B cell (primary cell): ENCODE data around the gene FTO. TPM values are rescaled to one million over a fixed set of nuclear protein-coding genes. Genes with fewer than 3 reads are reported as not detected.

ENCODE experiments used
- ATAC-seq: fragments of 200-7000 bp; cut with Tn5 transposase; one replicate; pipeline ENCODE4 v1.10.0; 2021; ENCODE audit warnings: low read depth, mild to moderate bottlenecking, moderate number of reproducible peaks, moderate library complexity
- CTCF ChIA-PET: fragments of 350-600 bp; sonication (Branson Sonifier 250); formaldehyde crosslinking; loops from one replicate; lab custom pipeline; 2021; ENCODE audit warnings: antibody characterized with exemption, inconsistent platforms; lab: Charles Lee
- POLR2A ChIA-PET: fragments of 350-600 bp; sonication (Branson Sonifier 250); formaldehyde crosslinking; loops from one replicate; lab custom pipeline; 2021; ENCODE audit warnings: antibody characterized with exemption; lab: Charles Lee
- DNase-seq: peaks from one replicate; pipeline ENCODE4 v3.0.0; 2013
- H2AFZ ChIP-seq: 2 replicates; pipeline ENCODE4 v1.6.1; 2012; ENCODE audit warnings: mild to moderate bottlenecking, low read depth, low read length; ENCODE audit not compliant: insufficient read depth, poor library complexity, severe bottlenecking
- H3K27ac ChIP-seq, 2 donors: 1 replicate in 1 of 2; 2 replicates in 1 of 2; pipeline ENCODE4 v1.5.1; 2012 to 2013; ENCODE audit warnings: low read length in 2 of 2, mild to moderate bottlenecking in 2 of 2, moderate library complexity in 1 of 2
- H3K27me3 ChIP-seq, 4 experiments: fragments of 200-600 bp in 1 of 4; sonication (generic) in 1 of 4; replicated peaks in 1 of 4; 1 replicate in 2 of 4; 2 replicates in 2 of 4; pipeline versions ENCODE4 v1.6.1 to v1.7.0; 2013 to 2016; ENCODE audit warnings: low read length in 3 of 4, mild to moderate bottlenecking in 2 of 4, mixed read lengths in 1 of 4, moderate library complexity in 1 of 4; ENCODE audit not compliant: insufficient read depth in 4 of 4, control insufficient read depth in 3 of 4; ENCODE audit errors: control extremely low read depth in 1 of 4
- H3K36me3 ChIP-seq, 2 experiments: replicated peaks in 1 of 2; 1 replicate in 1 of 2; 2 replicates in 1 of 2; pipeline versions ENCODE4 v1.6.1 to v1.7.1; 2013; ENCODE audit warnings: low read length in 1 of 2; ENCODE audit not compliant: insufficient read depth in 2 of 2, control insufficient read depth in 1 of 2; ENCODE audit errors: control extremely low read depth in 1 of 2, extremely low read depth in 1 of 2
- H3K4me1 ChIP-seq, 2 donors: fragments of 200-600 bp in 1 of 2; sonication (generic) in 1 of 2; 1 replicate in 1 of 2; 2 replicates in 1 of 2; pipeline versions ENCODE4 v1.5.1 to v1.6.1; 2013 to 2017; ENCODE audit warnings: low read length in 2 of 2; ENCODE audit not compliant: control insufficient read depth in 2 of 2, insufficient read depth in 2 of 2
- H3K4me2 ChIP-seq: replicated peaks from 2 replicates; pipeline ENCODE3; 2012; ENCODE audit warnings: mild to moderate bottlenecking, low read depth, low read length; ENCODE audit not compliant: poor library complexity, severe bottlenecking
- H3K4me3 ChIP-seq, 5 experiments: fragments of 200-600 bp in 1 of 5; sonication (generic) in 1 of 5; 1 replicate in 3 of 5; 2 replicates in 2 of 5; pipeline versions ENCODE4 v1.5.1 to v1.7.0; 2011 to 2016; ENCODE audit warnings: low read length in 4 of 5, mild to moderate bottlenecking in 4 of 5, low read depth in 2 of 5, control low read depth in 1 of 5, moderate library complexity in 1 of 5; ENCODE audit not compliant: insufficient read depth in 1 of 5; ENCODE audit errors: control extremely low read depth in 1 of 5, extremely low read depth in 1 of 5
- H3K79me2 ChIP-seq: fragments of 200-600 bp; sonication (generic); one replicate; pipeline ENCODE4 v1.6.0; 2016; ENCODE audit warnings: low read length; ENCODE audit not compliant: control insufficient read depth, insufficient read depth
- H3K9ac ChIP-seq: fragments of 200-600 bp; sonication (generic); 2 replicates; pipeline ENCODE4 v1.6.1; 2017; ENCODE audit warnings: mild to moderate bottlenecking, low read length, moderate library complexity
- H3K9me3 ChIP-seq, 3 donors: one replicate each; pipeline versions ENCODE4 v1.6.1 to v1.7.1; 2013; ENCODE audit warnings: low read length in 2 of 3; ENCODE audit not compliant: control insufficient read depth in 2 of 3, insufficient read depth in 1 of 3; ENCODE audit errors: control extremely low read depth in 1 of 3
- H4K20me1 ChIP-seq: 2 replicates; pipeline ENCODE4 v1.6.0; 2012; ENCODE audit warnings: mild to moderate bottlenecking, low read length; ENCODE audit not compliant: insufficient read depth, control insufficient read depth, poor library complexity, severe bottlenecking
- H3K27ac Mint-ChIP-seq: one replicate; pipeline ENCODE4 v1.8.0; 2021; ENCODE audit warnings: mixed read lengths
- H3K27me3 Mint-ChIP-seq: one replicate; pipeline ENCODE4 v1.8.0; 2021; ENCODE audit warnings: mixed read lengths
- H3K4me1 Mint-ChIP-seq: one replicate; pipeline ENCODE4 v1.8.0; 2021; ENCODE audit warnings: mixed read lengths
- H3K4me3 Mint-ChIP-seq: one replicate; pipeline ENCODE4 v1.8.0; 2021; ENCODE audit warnings: mixed read lengths
- H3K9me3 Mint-ChIP-seq: one replicate; pipeline ENCODE4 v1.8.0; 2022; ENCODE audit warnings: mixed read lengths; ENCODE audit not compliant: insufficient read depth
- EZH2 ChIP-seq: IDR thresholded peaks from 2 replicates; pipeline ENCODE4 v1.6.1; 2012; ENCODE audit warnings: borderline replicate concordance, low read depth, mild to moderate bottlenecking, moderate library complexity, low read length; ENCODE audit not compliant: insufficient read depth, poor library complexity, severe bottlenecking
- WGBS: methylation state at CpG from one replicate; pipeline ENCODE4 v1.1.5; 2013; ENCODE audit warnings: missing lambda C conversion rate; ENCODE audit not compliant: insufficient coverage; 5-methylcytosine and 5-hydroxymethylcytosine counted together
- intact Hi-C: fragments of 100-400 bp; cut with micrococcal nuclease; formaldehyde crosslinking; loops from one replicate; pipeline ENCODE4 v1.10.0; 2022
- polyA plus RNA-seq: library from polyadenylated mRNA; depleted of rRNA; stranded (reverse); fragments of >200 nt; gene quantifications from 2 replicates; pipeline ENCODE4 v1.2.3, GENCODE V29; 2012
- total RNA-seq, 2 donors: library from RNA; stranded (reverse); fragments of 120-200 nt in 1 of 2; gene quantifications; 1 replicate in 1 of 2; 2 replicates in 1 of 2; pipeline versions ENCODE4 v1.2.3 to v1.2.4, GENCODE V29; 2013 to 2022
- TF ChIP-seq, protein P1 (sequence below): fragments of 200-600 bp; IDR thresholded peaks from one replicate; pipeline ENCODE4 v1.8.0; 2022; ENCODE audit warnings: antibody characterized with exemption, mild to moderate bottlenecking

The FTO gene
- total and polyA plus RNA-seq, 2 donors (not counting 1 experiment from before 2014, with no cell fraction given), result 26.5 to 68.5 TPM

DNA sequence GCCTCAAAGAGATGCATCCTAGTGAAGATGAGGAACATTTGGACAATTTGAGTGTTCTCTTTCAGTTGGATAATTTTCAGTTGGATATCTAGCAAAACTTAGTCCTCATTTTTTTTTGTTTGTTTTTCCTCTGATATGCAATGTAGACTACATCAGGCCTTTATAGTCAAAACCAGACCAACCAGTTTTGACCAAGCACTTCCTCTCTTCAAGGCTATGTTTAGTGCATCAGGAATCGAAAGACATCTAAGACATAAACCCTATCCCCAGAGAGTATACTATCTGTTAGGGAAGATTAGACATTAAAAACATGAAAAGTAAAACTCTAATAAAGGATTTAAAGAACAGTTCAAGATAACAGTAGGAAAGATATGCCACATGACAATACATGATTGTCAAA is 326.5 kb downstream of the FTO start:
- Mint-ChIP-seq H3K27me3 (no peaks in the 10 kb centered on the region), H3K4me3 (no peak overlapping the region), H3K9me3 (peaks cover 4% of the 10 kb centered on the region), H3K4me1 (no peaks in the 10 kb centered on the region), H3K27ac (no peak overlapping the region)
- no peaks in the 10 kb centered on the region for H3K27me3 ChIP-seq
- no peaks in the 10 kb centered on the region for H3K36me3 ChIP-seq
- no peaks in the 10 kb centered on the region for H3K79me2 ChIP-seq
- no peak overlapping the region for H3K9ac ChIP-seq
- no CpG with 5 or more reads among the region's 1 CpG for WGBS
- POLR2A ChIA-PET, result no interaction called here
- no peaks in the 10 kb centered on the region for H4K20me1 ChIP-seq
- no peak overlapping the region for H2AFZ ChIP-seq
- H3K27ac ChIP-seq, result no peak overlapping the region
- no peak overlapping the region for H3K4me3 ChIP-seq
- DNase-seq (no peak), ATAC-seq (no peak)
- intact Hi-C loops, result no loop called here
- no peaks in the 10 kb centered on the region for H3K4me1 ChIP-seq
- H3K4me2 ChIP-seq, result no peak overlapping the region
- TF ChIP-seq, protein P1, sequence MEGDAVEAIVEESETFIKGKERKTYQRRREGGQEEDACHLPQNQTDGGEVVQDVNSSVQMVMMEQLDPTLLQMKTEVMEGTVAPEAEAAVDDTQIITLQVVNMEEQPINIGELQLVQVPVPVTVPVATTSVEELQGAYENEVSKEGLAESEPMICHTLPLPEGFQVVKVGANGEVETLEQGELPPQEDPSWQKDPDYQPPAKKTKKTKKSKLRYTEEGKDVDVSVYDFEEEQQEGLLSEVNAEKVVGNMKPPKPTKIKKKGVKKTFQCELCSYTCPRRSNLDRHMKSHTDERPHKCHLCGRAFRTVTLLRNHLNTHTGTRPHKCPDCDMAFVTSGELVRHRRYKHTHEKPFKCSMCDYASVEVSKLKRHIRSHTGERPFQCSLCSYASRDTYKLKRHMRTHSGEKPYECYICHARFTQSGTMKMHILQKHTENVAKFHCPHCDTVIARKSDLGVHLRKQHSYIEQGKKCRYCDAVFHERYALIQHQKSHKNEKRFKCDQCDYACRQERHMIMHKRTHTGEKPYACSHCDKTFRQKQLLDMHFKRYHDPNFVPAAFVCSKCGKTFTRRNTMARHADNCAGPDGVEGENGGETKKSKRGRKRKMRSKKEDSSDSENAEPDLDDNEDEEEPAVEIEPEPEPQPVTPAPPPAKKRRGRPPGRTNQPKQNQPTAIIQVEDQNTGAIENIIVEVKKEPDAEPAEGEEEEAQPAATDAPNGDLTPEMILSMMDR, result no peak
- no peak for TF ChIP-seq EZH2
- H3K9me3 ChIP-seq, result peaks cover 0 to 8% (median 0%) of the 10 kb centered on the region in 3 donors
- CTCF ChIA-PET, result no interaction called here

DNA sequence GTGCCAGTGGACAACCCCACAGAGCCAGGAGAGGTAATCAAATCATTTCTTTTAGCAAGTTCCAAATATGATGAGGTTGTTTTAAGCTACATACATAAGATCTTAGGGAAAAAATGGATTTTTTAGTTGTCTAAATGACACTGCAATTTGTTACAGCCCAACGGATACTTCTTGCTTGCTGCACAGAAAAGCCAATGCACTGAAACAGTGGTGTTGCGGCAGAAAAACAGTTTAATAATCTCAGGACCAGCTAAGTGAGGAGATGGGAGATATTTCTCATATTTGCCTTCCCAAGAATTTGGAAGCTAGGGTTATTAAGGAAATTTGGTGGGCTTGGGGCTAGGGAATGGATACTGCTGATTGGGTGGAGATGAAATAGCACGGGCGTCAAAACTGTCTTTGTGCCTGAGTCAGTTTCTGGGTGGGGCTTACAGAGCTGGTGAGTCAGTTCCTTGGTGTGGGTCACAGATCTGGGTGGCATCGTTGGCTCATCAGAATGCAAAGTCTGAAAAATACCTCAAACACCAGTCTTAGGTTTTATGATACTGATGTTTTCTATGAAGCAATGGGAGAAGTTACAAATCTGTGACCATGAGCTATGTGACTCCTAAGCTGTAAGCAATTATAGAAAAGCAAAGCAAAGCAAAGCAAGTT is 327.3 kb downstream of the FTO start:
- ChIA-PET CTCF (no interaction called here), POLR2A (no interaction called here)
- H3K4me3 ChIP-seq, result no peak overlapping the region
- H3K27me3 Mint-ChIP-seq, result no peaks in the 10 kb centered on the region
- no peak overlapping the region for H3K27ac Mint-ChIP-seq
- no peaks in the 10 kb centered on the region for H3K27me3 ChIP-seq
- H3K9ac ChIP-seq, result no peak overlapping the region
- H3K36me3 ChIP-seq, result no peaks in the 10 kb centered on the region
- DNase-seq (no peak), ATAC-seq (no peak)
- WGBS, result 100% methylated on average over 4 of the region's 5 CpGs
- no peaks in the 10 kb centered on the region for H3K79me2 ChIP-seq
- no peaks in the 10 kb centered on the region for H3K4me1 Mint-ChIP-seq
- peaks cover 4% of the 10 kb centered on the region for H3K9me3 Mint-ChIP-seq
- no peak overlapping the region for H3K4me3 Mint-ChIP-seq
- intact Hi-C loops, result no loop called here
- no peak overlapping the region for H2AFZ ChIP-seq
- no peaks in the 10 kb centered on the region for H4K20me1 ChIP-seq
- TF ChIP-seq, protein P1, result no peak
- TF ChIP-seq EZH2, result no peak
- no peak overlapping the region for H3K4me2 ChIP-seq
- H3K9me3 ChIP-seq, result peaks cover 0 to 8% (median 0%) of the 10 kb centered on the region in 3 donors
- no peaks in the 10 kb centered on the region for H3K4me1 ChIP-seq
- no peak overlapping the region for H3K27ac ChIP-seq
